SW480 (cell line): ENCODE results near the gene ARL8B.
A peak's percentile ranks its signal among the peaks of the same experiment; 100 is the strongest.
"Not testable (repeated sequence)": the region's sequence is repeated elsewhere in the genome, so short reads cannot be mapped to it uniquely, and the experiment has no call there.

Source experiments
- DNase-seq: peaks from one replicate; pipeline ENCODE4 v3.0.0-alpha.2; 2016; ENCODE audit warnings: low spot score

The ARL8B gene

DNA sequence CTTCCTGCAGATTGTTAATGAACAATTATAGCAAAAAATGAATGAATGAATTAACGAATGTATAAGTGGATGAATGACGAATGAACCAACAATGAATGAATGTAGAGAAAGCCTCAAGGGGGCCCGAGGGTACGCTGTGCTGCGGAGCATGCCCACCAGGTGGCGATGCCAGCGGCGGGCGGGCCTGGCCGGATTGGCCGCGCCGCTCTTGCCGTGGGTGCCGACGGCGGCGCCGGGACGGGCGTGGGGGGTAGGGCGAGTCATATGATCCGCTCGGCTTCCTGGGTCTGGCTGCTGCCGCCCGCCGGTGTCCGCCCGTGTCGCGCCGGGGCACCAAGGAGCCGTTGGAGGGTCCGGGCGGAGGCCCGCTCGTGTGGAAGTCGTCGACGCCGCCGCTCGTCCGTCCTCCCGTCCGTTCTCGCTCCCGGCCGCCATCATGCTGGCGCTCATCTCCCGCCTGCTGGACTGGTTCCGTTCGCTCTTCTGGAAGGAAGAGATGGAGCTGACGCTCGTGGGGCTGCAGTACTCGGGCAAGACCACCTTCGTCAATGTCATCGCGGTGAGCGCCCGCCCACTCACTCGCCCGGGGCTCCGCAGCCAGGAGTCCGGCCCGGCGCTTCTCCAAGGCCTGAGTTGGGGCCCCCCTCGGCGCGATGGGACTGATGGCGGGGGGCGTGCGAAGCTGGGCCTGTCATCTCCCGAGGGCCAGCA is at the start of gene ARL8B:
TSS of gene ARL8B (plus strand) at position 263 of the 711 bp plus-strand sequence. CDS start at position 437, 174 bp downstream.
- DNase-seq: peak; percentile 76

DNA sequence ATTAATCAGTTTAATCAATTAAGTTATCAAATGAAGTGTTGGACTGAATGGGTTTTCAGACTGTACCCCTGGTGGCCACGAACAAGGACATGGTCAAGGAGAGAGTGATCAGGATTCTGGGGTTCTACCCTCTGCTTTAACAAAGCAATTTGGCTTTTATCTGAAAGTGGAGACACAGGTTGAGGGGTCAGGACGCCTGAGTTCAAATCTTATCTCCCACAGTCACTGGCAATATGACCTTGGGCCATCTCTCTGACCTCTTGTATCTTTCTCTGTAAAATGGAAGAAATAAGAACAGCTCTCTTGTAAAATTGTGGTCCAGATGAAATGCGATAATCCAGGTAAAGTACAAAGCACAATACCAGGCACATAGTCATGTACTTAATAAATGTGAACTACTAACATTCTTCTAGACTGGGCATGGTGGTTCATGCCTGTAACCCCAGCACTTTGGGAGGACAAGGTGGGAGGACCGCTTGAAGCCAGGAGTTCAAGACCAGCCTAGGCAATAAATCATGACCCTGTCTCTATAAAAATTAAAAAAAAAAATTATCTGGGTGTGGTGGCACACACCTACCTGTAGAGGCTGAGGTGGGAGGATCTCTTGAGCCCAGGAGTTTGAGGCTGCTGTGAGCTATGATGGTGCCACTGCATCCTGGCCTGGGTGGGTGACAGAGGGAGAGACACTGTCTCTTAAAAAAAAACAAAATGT is 48.6 kb upstream of the ARL8B start:
- DNase-seq: no peak

DNA sequence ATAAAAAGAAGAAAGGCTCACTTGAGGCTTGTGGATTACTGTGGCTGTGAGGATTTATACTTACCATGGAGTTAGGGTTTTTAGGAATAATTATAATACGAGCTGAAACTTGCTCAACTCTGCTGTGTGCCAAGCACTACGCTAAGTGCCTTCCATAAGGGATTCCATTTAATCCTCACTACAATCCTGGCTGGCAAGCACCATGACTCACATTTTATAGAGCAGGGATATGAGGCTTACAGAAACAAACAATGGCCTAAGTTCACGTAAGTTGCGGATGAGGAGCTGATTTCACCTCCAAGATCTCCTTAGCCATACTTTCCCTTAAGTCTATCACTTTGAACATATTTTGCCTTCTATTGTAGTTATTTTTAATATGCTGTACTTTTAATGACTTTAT is 43.9 kb upstream of the ARL8B start:
- DNase-seq: no peak

DNA sequence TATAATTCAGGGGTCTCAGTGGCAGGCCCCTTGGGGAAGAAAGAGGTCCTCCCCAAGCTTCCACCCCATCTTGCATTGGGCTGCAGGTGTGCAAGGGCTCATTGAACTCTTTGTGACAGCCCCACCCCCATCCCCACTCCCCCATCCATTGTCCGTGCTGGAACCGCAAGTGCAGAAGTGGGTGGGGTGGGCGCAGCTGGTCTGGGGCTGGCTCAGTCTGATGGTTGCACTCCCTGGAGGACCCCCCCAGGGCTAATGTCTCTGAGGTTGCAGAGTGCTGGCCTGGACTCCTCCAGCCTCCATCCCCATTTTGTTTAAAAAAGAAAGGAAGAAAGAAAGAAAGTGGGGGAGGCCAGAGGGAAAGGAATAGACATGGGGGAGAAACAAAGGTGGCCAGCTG is 42.3 kb upstream of the ARL8B start:
- no peak for DNase-seq

DNA sequence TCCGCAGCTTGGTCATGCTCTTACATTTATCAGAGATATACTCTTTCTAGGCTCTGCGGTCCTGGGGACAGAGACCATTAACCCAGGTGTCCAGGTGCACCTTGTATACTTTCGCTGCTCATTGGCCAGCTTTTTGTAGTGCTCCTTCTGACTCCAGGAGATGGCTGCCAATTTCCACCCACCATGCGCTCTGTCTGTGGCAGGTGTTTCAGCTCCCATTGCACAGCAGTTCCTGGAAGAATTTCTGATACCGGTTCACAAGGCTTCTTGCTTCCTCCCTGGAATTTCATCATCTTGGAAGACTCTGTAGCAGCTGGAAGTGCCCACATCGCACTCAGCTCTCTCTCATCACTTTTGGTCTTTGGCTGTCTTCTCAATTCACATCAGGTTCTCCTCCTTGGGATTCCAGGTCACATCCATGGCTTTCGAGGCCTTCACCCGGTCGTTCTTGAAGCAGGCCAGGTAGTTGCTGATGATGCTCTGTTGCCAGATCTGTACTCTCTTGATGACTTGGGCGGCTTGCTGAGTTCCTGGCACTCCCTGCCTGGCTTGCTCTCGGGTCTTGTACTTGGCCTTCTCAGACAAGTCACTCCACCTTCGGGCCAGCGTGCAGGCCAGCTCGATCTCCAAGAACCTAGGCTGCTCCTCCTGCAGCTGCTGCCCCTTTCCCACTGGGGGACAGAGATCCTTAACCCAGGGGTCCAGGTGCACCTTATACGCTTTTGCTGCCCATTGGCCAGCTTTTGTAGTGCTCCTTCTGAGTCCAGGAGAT is 41.1 kb upstream of the ARL8B start:
- DNase-seq: no peak

DNA sequence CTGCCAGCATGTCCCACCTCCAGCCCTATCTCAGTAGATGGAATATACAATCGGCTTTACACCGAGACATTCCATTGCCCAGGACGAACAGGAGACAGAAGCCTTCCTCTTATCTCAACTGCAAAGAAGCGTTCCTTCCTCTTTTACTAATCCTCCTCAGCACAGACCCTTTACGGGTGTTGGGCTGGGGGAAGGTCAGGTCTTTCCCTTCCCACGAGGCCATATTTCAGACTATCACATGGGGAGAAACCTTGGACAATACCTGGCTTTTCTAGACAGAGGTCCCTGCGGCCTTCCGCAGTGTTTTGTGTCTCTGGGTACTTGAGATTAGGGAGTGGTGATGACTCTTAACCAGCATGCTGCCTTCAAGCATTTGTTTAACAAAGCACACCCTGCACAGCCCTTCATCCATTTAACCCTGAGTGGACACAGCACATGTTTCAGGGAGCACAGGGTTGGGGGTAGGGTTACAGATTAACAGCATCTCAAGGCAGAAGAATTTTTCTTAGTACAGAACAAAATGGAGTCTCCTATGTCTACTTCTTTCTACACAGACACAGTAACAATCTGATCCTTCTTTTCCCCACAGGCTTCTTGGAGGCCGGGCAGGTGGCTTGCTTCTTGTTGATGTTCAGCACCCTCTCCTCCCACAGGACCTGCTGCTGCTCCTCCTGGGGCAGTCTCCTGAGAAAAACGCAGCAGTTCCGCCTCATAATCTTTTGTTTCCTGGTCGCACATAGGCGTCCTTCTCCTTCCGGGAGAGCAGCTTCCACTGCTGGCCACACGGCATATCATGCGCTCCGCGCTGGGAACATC is 39.9 kb upstream of the ARL8B start:
- DNase-seq: not testable (repeated sequence)

DNA sequence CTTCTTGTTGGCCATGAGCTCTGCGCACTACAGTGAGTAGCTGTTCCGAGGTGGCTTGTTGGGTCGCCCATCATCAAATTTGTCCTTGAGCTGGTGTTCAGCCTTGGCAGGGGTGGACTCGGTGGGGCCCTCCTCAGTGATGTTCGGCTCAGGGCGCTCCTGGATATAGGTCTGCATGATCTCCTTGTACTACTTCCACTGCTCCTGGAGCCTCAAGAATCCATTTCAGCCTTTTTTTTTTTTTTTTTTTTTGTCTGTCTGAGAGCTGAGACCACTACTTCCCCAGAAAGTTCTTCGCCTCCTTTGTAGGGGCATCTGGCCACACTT is 39.3 kb upstream of the ARL8B start:
- DNase-seq: no peak

DNA sequence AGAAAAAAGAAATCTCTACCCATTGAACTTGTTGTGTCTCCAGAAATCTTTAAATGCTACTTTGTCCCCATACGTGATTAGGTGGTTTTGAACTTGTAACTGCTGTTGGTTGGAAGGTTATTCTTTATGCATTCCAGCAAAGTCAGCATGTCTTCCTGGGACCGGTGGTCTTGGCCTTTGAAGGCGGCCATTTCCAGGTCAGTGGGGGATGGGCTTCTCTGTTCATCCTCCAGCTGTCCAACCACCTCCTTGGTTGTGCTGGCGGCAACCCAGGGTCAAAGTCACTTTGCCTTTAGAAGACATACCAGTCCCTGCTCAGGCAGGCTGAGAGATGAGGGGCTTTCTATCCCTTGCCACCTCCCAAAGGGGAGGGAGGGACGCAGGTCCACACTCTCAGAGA is 37.9 kb upstream of the ARL8B start:
- no peak for DNase-seq

DNA sequence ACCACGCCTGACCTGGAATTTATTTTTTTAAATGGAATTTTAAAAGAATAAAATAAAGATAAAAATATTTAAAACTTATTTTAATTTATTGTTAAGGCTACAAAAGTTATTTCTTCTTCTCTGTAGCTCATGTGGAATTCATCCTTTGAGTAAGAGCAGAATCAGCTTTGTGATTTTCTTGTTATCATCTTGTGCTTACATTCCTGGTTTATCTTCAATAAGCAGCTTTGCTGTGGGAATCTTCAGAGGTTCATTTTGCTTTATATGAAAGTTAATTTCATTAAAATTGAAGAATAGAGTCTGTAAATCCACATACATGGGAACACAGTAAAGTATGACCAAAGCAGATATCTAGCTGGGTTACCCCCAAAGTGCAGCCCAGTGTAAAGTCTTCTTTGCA is 35.4 kb upstream of the ARL8B start:
- no peak for DNase-seq

DNA sequence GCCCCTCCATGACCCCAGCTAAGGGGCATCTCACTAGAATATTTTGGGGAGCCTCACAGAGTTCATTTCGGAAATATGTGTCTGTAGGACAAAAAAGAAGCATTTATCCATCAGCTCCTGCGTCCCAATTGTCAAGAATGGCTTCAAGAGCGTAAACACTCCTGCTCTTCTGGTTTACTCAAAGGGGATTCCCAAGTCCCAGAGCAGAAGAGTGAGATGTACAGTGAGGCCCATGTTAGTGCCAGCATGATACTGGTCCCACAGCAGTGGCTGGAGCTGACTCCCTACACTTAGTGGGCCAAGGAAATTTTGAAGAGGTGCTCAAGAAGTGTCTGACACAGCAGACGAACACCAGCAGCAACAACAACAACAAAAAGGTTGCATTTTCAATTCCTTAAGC is 34.9 kb upstream of the ARL8B start:
- no peak for DNase-seq

DNA sequence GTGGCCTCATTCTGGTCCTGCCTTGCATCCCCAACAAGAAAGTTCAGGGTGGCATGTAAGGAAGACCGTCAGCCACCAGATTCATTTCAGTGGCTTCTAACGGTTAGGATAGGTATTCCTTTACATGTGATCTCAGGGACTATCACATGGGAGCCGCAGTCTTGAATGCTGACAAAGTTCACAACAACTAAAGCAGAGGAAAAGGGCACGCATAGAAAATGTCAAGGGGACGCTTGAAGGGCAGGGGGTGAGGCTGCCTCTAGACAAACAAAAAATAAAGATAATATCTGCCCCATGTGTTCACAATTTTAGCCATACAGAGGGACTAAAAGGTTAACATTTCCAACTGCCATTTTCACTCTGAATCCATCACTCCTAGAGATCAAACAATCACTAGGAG is 31.9 kb upstream of the ARL8B start:
- DNase-seq: no peak

DNA sequence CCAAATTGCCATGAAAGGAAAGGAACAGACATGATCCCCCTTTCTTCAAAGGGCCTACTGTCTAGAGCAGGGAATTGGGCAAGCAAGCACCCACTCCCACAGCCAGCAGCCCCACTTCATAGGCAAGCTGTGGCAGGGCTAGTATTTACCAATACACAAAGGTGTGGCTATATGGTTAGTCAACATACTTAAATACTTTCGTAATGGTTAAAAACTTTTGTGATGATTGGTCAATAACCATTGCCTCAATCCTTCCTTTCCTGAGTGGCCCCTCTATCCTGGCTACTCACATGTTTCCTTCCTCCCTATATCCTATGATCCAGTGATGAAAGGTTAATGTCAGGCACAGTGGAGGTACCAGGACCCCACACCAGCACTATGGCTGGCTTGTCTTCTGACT is 30.1 kb upstream of the ARL8B start:
- DNase-seq: peak; percentile 57

DNA sequence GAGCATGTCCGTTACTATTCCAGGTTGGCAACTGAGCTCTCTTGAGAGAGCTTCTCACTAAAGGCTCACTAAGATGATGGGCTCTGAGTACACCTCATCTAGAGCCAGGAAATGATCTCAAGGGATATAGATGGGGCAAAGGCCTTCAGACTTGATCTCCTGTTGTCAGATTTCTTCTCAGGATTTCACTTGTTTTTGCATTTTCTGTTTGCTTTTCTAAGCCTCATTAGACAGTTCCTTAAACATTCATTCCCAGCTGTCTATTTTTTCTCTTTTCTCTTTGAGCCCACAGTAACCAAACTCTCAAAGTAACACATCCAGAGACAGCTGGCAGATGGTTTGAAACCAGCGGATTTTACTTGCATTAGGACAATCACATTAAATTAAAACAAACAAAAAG is 28.4 kb upstream of the ARL8B start:
- DNase-seq: no peak

DNA sequence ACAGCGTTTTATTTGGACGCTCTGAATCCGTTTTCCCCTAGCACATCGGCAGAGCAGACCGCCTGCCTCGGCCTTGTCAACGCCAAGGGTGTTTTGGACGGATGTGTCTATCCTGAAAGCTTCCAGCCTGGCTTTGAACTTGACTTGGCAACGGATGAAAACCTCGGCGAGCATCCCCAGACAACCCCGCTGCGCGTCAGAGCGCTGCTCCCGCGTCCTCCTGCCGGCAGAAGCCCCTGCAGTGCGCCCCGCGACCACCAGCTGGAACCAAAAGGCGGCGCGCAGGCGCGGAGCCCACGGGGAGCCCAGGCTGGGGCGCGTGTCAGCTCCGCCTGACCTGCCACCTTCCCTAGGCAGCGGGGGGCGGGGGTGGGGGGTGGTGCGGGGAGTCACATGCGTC is 26.2 kb upstream of the ARL8B start:
- no peak for DNase-seq

DNA sequence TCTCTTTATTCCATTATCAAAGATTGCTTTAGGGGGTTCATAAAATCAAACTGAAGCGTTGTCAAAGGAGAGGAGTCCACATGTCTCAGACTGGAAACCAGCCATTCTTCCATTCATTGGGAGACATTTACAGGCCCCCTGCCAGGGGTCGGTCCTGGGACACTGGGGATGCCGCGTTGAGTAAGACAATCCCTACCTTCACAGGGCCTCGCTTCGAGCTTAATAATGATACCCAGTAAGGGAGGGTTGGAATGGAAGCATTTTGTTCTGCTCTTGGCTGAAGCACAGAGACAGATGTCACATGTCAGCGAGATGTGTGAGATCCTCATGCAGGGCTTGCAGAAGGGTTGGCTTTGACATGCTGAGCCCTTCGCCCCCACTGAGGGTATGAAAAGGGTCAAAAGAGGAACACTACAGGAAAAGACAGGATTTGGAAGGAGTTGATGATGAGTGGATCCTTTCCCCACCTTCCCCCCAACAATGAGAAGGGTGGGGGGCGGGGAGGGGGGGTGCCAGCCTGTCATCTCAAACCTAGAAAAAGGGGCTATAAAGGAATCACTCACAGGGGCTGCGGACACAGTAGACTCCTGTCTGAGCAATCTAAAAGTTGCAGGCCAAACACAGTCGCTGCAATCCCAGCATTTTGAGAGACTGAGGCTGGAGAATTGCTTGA is 25.6 kb upstream of the ARL8B start:
- no peak for DNase-seq

DNA sequence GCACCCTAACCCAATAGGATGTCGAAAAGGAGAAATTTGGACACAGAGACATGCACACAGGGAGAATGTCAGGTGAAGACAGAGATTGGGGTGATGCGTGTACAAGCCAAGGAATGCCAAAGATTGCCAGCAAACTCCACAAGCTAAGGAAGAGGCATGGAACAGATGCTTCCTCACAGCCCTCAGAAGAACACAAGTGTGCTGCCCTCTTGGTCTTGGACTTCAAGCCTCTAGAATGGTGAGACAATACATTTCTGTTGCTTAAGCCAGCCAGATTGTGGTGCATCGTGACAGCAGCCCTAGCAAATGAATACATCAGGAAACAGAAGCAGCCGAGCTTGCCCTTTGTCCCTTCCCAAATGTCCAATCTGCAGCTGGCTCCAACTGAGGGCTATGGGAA is 23.7 kb upstream of the ARL8B start:
- DNase-seq: no peak

DNA sequence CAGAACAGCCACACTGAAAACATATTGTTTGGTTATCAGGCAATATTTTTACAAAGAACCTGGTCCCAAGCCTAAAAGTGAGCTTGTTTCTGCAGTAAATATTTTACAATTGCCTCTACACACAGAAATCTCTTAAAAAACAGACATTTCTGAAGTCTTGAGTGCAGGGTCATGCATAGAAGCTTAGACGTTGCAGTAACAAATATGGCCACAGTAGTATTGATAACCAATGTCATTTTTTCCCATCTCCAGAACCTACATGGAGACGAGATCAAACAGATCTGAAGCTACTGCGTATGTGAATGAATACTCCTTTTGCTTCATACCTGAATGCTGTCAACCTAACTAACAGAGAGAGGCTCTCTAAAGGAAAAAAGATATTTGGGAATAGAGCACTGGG is 19.6 kb upstream of the ARL8B start:
- DNase-seq: no peak

DNA sequence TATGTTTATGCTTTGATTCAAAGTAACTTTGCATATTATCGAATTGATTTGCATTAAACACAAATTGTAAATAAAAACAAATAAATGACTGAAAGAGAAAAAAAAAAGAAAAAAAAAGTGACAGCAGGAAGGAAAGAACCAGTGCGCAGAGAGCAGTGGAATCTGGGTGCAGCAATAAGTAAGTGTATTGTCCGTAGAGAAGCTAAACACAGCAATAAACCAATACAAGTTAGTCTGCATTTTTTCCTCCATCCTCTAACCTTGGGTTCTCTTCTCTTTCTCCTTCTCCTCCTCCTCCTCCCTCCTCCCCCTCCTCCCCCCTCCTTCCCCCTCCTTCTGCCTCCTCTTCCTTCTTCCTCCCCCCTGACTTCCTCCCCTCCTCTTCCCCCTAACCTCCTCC is 18.3 kb upstream of the ARL8B start:
- DNase-seq: no peak

DNA sequence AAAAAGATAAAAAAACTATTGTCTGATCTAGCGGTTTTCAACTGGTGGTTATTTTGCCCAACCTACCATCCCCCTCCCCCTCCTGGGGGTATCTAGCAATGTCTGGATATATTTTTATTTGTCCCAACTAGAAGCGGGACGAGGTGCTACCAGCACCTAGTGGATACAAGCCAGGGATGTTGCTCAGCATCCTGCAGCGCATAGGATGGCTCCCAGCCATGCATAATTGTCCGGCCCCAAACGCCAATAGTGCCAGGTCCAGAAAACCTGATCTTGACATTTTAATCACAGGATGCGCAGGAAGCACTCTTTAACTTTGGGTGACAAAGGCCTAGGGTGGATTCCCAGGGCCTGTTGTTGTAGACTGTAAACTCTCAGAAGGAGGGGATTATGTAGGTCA is 17.0 kb upstream of the ARL8B start:
- DNase-seq: no peak

DNA sequence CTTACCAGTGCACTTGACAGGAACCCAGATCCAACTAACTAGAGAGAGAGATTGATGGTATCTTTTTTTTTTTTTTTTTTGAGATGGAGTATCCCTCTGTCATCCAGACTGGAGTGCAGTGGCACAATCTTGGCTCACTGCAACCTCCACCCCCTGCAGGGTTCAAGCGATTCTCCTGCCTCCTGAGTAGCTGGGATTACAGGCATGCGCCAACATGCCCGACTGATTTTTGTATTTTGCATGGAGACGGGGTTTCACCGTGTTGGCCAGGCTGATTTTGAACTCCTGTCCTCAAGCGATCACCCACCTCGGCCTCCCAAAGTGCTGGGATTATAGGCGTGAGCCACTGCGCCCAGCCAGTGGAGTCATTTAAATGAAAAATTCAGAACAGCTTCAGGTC is 15.7 kb upstream of the ARL8B start:
- DNase-seq: not testable (repeated sequence)

DNA sequence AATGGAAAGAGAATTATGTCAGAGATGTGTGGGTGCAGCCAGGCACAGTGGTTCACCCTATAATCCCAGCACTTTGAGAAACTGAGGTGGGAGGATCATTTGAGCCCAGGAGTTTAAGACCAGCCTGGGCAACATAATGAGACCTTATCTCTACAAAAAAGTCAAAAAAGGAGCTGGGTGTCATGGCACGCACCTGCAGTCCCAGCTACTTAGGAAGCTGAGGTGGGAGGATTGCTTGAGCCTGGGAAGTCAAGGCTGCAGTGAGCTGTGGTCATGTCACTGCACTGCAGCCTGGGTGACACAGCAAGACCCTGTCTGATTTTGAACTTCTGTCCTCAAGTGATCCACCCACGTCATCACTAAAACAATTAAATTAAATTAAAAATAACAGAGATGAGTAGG is 15.2 kb upstream of the ARL8B start:
- not testable (repeated sequence) for DNase-seq

DNA sequence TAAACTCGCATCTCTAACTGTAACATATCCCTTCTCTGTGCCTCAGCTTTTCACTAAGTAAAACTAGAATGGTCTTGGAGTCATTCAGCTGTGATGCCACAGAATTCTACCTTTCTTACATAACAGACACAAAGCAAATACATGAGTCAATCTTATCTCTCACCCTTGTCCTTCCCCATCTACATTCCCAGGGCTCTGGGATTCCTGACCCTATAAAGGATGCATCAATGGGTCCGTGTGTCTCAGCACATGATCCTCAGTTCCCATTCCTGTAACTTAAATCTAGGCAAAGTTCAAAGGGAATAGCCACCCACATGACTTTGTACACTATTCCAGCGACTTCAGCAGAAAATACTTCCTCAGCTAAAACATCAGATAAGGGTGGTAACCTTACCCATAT is 11.8 kb upstream of the ARL8B start:
- DNase-seq: no peak
